Fibroblast of the conjunctiva (primary cell): Measurements from ENCODE around the gene CFAP43.
"Not testable (repeated sequence)": the region's sequence is repeated elsewhere in the genome, so short reads cannot be mapped to it uniquely, and the experiment has no call there.

Experiments used
- DNase-seq: peaks from one replicate; pipeline ENCODE4 v3.0.0-alpha.2; 2010; ENCODE audit warnings: low read depth

The CFAP43 gene

DNA sequence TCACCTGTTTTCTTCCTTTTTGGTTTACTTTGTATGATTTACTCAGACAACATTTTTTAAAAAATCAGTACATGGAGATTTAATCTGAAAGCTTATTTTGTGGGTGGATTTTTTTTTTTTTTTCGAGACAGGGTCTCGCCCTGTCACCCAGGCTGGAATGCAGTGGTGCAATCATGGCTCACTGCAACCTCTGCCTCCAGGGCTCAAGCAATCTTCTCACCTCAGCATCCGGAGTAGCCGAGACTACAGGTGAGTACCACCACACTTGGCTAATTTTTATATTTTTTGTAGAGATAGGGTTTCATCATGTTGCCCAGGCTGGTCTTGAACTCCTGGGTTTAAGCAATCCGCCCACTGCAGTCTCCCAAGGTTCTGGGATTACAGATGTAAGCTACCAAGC, 25.1 kb upstream of the CFAP43 start:
- no peak for DNase-seq

DNA sequence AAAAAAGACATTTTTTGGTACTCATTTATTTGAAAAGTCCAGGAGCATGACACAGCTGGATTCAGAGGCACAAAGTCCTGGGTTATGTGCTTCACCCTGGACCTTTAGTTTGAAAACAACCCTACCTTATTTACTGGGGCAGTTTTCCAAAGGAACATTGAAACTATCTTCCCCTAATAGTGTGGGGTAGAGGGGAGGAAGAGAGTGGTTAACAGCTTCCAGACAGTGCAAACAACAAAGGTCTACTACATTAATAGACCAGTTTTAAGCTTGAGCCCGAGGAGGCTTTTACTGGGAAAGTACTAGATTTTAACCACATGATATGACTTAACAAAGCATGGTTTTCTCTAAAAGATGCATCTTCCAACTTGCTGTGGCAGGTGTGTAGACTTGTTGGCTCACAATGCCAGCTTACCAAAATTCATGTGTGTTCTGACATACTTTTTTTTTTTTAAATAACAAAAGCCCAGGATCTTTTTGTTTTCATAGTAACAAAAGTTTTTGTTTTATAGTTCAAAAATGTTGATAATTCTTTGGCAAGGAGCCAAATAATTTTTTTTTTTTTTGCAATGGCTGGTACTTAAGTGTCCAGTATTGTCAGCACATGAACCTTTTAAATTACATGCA, 24.3 kb upstream of the CFAP43 start:
- DNase-seq = no peak

DNA sequence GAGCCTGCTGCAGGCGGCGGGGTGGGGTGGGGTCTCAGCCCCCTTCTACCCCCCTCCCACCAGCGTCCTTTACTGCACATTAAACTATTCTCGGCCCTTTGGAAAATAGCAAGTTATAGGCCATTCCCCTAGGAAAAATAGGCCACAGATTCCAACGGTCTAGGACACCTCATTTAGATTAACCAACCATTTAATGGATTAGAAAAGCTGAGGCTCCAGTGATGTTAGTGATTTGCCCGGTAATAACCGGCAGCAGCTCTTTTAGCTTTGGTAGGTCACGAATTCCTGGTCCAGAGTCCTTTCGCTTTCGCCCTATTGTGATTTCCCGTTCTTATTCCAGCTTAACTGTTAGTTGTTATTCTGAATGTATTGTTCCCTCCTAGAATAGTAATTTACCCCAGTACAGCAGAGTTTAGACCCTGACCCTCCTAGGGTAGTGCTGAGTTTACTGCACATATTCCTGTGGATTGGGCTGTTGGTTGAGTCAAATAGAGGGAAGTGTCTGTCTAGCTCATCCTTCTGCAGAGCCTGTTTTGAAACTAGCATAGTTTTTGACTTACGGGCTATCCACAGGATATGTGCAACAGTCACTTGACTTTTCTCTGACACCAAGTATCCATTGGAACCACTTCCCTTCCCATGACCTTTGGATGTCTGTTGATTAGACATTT, 23.3 kb upstream of the CFAP43 start:
- no peak for DNase-seq

DNA sequence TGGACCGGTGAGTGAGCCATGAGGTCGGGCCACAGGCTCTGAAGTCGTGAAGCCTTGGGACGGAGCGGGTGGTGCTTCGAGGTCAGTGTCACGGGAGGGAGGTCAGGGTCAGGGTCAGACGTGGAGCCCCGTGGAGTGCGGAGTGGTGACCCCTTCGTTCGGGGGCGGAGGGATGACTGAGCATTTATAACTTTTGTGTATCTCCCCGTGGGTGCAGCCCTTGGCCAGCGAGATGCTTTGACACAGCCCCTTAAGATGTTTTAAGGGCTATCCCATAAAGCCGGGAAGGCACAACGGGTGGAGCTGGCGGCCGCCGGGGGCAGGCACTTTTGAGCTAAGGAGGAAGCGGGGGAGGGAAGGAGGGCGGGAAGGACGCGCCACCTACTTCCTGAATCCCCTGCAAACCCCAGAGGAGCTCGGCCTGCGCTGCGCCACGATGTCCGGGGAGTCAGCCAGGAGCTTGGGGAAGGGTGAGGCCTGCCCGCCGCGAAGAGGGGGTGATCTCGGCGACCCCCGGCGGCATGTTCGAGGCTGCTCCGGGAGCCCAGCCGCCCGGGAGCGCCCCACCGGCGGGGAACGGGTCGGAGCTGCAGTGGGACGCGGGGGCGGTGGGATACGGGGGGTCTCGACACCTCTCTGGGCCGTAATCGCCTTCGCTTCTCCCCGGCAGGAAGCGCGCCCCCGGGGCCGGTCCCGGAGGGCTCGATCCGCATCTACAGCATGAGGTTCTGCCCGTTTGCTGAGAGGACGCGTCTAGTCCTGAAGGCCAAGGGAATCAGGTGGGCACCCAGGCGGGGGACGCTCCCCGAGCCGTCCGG, 22.5 kb upstream of the CFAP43 start, which contains the start of gene GSTO1:
GSTO1 (plus strand) TSS at position 400 of the 818 bp plus-strand sequence; CDS start at position 437, 37 bp downstream.
- DNase-seq = peak; percentile 45

DNA sequence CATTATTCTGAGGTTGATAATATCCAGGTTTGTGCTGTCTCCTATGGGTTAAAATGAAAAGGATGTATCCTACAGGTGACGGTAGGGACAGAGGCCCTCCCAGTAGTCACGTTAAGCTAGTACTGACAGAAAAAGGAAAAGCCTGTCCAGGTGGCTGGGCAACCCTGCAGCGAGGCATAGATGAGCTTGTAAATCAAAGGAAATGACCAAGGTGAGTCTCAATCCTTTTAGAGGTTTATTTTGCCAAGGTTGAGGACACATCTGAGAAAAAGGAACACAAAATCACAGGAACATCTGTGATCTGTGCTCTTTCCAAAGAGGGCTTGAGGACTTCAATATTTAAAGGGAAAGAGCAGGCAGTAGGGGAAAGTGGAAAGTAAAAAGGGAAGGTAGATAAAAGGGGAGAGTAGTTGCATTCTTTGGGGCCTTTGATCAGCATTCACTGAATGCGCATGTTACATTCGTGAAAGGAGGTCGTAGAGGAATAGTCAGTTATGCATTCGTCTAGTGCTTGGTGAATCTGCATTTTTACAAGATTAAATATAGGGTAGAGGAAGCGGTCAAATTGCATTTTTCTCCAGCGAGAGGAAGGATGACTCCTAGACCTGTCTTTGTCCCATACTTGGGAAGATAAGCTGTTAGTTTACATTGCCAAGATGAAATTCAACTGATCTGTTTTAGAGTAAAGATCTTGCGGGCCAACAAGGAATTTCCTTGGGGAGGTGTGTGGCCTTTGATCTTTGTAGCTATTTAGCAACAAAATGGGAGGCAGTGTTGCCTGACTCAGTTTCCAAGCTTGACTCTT, 21.6 kb upstream of the CFAP43 start:
- no peak for DNase-seq

DNA sequence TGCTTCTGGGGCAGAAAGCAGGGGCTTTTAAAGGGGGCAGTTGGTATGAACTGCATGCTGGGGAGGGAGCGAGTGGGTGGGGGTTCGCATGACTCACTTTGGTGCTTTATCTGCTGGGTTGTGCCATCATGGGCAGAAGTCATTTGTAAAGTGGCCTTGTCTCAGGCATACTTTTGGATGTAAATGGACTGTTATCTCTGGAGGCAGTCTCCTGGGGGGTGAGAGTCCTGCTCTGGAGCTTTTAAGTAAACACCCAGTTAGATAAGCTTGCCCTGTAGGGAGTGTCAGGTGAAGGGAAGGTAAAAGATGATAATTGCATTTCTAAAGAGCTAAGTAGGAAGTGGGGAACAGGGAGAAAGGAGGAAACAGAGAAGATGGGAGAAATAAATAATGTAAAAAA, 20.9 kb upstream of the CFAP43 start:
- DNase-seq = no peak

DNA sequence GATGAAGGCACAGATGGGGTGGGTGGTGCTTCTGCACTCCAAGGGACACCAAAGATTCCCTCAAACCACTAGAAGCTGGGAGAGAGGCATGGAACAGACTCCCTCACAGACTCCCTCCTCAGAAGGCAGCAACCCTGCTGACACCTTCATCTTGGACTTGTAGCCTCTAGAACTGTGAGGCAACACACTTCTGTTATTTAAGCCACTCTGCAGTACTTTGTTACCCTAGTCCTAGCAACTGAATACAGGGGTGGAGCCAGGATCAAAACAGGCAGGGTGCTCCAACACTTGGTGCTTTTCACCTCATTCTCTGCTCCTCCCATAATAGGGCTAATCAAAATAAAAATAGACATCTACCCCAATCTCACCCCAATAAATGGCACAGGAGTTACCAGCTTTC, 20.2 kb upstream of the CFAP43 start:
- DNase-seq = no peak

DNA sequence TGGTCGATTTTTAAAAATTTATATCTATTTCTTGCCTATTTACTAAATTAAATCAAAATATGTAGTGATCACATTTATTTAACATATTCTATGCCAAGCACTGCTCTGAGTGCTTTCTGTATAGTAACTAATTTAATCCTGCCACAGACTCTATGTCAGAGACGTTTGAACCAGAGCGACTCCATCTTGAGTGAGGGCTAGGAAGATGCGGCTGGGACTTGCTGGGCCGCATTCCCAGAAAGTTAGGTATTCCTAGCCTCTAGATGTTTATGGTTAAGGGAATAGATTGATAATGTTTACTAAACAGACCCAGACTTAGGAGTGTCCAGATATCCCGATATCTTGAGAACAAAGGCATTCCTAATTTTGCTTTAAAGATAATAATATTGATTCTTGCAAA, 19.3 kb upstream of the CFAP43 start:
- no peak for DNase-seq

DNA sequence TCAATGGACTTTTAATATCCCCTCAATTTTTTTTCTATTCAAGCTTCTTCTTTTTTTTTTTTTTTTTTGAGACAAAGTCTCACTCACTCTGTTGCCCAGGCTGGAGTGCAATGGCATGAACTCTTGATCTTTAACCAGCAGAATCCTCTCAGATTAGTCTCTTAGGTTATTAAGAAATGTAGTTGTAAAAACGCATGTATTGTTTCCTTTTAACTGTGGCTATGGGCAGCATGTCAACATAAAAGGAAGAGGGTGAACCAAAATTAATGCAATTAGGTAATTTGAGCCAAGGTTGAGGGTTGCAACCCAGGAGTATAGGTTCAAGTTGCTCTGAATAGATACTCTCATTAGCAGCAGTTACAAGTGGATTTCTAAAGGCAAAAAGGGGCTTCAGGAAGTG, 18.2 kb upstream of the CFAP43 start:
- no peak for DNase-seq

DNA sequence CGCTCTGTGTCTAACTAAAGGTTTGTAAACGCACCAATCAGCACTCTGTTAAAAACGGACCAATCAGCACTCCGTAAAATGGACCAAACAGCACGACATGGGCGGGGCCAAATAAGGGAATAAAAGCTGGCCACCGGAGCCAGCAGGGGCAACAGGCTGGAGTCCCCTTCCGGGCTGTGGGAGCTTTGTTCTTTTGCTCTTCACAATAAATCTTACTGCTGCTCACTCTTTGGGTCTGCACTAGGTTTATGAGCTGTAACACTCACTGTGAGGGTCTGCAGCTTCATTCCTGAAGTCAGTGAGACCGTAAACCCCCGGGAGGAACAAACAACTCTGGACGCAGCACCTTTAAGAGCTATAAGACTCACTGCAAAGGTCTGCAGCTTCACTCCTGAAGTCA, 16.8 kb upstream of the CFAP43 start:
- not testable (repeated sequence) for DNase-seq

DNA sequence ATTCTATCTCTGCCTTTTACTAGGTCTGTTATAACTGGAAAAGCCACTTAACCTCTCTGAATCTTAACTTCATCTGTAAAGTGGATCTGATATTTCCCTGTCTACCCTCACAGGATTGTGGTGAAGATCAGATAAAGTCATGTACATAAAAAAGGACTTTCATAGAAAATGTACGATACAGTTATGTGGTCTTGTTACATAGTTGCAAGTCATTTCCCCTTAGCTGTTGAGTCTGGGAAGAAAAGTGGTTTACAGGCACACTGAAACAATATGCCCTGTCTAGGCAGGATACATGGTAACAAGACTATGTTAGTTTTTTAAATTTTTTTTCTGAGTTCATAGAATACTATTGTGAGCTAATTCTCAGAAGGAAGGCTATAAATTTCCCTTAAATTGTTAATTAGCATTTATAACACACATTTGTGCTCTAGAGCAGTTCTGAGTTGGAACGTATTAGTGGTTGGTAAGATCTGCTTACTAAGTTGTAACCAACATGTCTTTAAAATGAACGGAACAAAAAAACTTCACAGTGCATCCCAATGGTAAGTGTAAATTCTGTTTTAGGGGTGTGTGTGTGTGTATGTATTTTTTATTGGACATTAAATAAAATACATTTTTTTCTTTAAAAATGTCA, 15.5 kb upstream of the CFAP43 start:
- no peak for DNase-seq

DNA sequence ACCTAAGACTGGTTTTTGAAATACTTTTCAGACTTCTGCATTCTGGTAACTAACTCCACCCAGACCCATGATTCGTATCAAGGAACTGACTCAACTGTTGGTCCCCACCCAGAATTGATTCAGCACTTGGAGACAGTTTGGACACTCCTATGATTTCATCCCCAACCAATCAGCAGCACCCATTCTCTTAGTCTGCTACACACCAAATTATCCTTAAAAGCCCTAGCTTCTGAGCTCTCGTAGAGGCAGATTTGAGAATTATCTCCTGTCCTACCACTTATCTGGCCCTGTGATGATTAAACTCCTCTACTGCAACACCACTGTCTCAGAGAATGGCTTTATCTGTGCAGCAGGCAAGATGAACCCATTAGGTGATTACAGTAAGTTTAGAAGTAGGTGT, 14.8 kb upstream of the CFAP43 start:
- peak; percentile 48 for DNase-seq

DNA sequence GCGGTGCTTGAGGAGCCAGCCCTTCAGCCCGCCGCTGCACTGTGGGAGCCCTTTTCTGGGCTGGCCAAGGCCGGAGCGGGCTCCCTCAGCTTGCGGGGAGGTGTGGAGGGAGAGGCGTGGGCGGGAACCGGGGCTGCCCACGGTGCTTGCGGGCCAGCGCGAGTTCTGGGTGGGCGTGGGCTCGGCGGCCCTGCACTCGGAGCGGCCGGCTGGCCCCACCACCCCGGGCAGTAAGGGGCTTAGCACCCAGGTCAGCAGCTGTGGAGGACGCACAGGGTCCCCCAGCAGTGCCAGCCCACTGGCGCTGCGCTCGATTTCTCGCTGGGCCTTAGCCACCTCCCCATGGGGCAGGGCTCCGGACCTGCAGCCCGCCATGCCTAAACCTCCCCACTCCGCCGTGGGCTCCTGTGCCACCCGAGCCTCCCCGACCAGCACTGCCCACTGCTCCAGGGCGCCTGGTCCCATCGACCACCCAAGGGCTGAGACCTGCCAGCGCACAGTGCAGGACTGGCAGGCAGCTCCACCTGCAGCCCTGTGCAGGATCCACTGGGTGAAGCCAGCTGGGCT, 13.0 kb upstream of the CFAP43 start:
- DNase-seq = no peak

DNA sequence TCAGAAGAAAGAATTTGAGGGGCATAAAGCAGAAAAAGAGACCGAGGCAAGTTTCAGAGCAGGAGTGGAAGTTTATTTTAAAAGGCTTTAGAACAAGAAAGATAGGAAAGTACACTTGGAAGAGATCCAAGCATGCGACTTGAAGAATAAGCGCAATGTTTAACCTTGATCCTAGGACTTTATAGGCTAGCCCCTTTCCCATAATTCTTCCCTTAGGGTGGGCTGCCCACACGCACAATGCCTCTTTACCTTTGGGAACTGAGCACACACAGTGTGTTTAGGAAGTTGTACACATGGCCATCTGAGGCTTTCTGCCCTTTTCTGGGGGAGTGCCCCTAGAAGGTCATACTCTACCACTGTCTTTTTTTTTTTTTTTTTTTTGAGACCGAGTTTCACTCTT, 11.3 kb upstream of the CFAP43 start:
- DNase-seq = no peak

DNA sequence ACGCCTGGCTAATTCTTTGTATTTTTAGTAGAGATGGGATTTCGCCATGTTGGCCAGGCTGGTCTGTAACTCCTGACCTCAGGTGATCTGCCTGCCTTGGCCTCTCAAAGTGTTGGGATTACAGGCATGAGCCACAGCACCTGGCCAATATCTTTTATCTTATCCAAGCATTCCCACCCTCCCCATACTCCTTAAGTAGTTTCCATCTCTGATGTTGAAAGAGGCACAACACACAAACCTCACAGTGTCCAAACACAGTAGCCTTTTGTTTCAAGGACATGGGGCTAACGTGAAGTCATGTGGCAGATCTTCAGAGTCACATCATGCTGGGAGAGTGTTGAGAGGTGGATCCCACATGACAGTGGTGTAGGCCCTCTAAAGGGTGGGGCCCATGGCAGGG, 10.8 kb upstream of the CFAP43 start:
- DNase-seq = not testable (repeated sequence)

DNA sequence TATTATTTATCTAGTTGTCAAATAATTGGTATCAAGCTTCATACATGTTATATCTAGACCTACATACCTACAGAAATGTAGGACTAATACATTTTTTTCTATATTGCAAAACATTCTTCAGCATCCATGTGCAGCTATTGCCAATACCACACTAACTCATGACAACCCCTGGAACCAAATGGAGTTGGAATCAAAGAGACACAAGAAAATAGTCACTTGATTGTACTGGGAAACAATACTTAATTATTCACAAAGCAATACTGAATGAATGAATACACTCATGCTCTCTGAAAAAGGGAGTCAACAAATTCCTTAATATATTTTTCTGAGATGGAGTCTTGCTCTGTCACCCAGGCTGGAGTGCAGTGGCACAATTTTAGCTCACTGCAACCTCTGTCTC, 10.4 kb upstream of the CFAP43 start:
- DNase-seq = no peak

DNA sequence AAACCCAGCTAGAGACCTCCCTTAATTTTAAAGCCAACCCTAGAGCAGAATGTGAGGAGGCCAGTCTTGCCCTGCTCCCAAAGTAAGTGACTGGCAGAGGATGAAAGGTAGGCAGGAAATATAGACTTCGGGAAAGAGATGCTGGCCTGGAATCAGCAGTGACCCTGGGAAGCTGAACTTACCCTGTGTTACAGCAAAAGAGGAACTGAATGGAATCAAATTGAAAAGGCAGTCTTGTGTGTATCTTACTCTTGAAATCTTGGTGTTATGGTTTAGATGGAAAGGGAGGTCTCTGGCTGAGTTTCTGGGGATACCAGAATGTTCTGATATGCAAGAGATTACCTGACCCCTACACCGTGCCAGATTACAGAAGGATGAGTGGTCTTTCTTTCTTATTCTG, 7.9 kb upstream of the CFAP43 start:
- DNase-seq = no peak

DNA sequence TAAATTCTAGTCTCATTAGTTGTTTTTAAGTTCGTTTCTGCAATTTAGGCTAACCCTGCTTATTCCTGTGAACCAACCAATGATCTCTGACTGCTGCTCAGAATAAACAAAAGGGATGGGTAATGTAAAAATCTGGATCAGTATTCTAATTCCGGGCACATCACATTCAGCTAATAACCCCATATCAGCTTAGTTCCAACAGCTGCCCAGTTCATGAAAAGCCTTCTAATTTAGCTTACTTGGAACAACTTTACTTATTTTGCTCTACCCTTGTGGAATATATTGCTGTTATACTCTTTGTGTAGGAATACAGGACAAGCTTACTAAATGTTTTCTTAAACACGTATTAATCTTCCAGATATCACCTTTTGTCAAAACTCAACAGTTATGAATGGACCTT, 3.6 kb upstream of the CFAP43 start:
- no peak for DNase-seq

DNA sequence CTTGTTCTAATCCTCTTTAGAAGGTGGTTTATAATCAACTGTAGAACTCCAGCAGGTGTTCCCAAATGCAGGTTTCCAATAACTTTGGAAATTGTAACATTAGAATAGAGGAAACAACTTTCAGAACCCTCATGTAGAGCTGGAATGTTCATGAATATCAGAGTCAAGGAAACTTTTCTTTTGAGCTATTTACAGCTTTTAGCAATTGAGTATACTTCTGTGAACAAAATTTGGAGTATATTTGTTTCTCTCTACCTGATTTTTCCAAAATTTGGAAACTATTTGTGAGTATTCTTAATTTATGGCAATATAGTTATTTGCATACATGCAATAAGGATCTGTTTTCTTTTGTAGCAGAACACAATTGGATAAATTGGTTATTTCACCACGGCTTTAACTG, 2.8 kb upstream of the CFAP43 start:
- no peak for DNase-seq

DNA sequence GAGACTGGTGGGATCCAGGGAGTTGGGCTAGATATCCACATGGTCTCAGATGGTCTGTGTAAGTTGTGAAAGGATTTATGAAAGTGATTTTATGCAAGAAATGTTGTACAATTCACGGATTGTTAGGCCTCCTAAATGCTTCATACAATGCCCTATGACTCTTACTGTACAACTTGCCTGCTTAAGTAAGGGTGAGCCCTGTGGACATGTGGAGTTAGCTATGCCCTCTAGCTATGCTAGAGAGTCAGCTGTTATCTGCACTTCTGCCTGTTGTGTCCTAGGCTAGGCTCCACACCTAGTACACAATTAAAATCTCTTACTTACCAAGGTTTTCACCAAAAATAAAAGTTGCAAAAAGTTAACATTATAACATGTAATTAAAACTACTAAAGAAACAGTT, 1.7 kb upstream of the CFAP43 start:
- DNase-seq = no peak

DNA sequence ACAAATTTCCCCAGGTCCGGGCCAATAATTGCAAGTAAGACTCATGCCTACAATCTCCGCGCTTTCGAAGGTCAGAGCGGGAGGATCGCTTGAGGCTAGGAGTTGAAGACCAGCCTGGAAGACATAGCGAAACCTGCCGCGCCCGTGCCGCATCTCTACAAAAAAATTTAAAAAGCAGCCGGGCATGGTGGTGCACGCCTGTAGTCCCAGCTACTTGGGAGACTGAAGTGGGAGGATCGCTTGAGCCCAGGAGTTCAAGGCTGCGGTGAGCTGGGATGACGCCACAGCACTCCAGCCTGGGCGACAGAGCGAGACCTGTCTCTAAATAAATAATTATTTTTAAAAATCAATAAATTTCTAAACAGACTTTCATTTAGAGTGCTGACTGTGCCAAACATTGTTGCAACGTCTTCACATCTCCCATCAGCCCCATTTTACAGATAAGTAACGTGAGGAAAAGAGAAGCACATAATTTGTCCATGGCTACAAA, 494 bp upstream of the CFAP43 start:
- DNase-seq = no peak
